ENCODE results near the gene EXT2. TPM values are rescaled to one million over a fixed set of nuclear protein-coding genes. Genes with fewer than 3 reads are reported as not detected.

The EXT2 gene
- total and polyA plus RNA-seq, 5 donors = 21.1 to 41.5 (median 34.0) TPM

DNA sequence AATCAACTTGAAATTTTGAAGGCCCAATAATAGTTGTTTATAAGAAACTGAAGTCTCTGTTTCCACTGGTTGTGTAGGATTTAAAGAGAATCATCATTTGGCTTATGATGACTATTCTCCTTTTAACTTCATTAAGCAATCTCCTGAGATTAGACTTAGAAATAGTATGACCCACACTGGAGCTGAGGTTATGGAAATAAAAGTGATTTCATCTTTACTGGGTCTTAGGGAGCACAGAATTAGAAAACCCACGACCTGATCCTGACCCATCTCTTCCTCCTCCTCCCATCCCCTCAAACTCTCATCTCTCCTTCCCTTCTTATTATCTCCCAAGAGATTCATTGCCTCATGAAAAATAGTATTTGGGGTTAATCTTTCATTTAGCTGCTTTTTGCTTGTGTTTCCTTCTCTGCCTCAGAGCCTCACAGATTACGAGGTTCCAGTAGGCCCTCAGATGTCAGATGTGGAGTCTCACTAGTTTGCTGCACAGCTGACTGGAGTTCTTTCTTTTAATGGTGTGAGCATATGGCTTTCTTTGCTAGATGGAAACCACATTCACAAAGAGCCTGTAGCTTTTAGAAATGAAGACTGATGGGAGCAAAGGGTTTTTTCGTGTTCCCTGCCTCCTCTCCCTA, 129.5 kb downstream of the EXT2 start:
- Histone ChIP-seq H3K9me3 (ENCODE audit: control insufficient read depth, low read length) (no peaks in the 10 kb centered on the region), H3K4me3 (ENCODE audit: low read length) (no peak overlapping the region), H3K27ac (ENCODE audit: low read length) (no peak overlapping the region), H3K27me3 (ENCODE audit: control insufficient read depth, insufficient read depth) (no peaks in the 10 kb centered on the region), H3K4me1 (ENCODE audit: control insufficient read depth, insufficient read depth, low read length) (peaks cover 2% of the 10 kb centered on the region)
- DNase-seq = no peak
- 81% methylated on average over 3 of the region's 3 CpGs for WGBS
- no peak for ATAC-seq
- intact Hi-C loops (cut with DNase I) = no loop called here

DNA sequence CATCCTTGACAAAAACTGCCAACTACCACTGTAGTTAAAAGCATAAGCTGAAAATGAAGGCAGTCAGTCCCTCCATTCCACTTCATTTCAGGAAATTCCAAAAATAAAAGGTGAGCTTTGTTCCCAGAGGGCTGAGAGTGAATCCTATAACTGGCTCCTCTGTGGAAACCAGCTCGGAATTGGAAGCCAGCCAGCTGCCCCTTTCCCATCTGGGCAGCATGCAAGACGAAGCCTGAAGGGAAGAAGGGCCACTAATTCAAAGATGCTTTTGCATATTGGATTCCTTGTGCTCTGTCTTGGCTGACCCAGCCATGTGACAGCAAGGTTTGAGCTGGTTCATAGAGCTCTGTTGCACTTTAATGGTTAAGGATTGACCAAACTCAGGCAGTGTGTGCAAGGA, 131.0 kb downstream of the EXT2 start:
- intact Hi-C loops (cut with DNase I) = no loop called here
- DNase-seq (peak in 1 of 3 donors; percentile 53), ATAC-seq (no peak)
- H3K27me3 ChIP-seq (ENCODE audit: control insufficient read depth, insufficient read depth) = no peaks in the 10 kb centered on the region
- H3K4me3 ChIP-seq (ENCODE audit: low read length) = no peak overlapping the region
- no peak overlapping the region for H3K27ac ChIP-seq (ENCODE audit: low read length)
- peaks cover 2% of the 10 kb centered on the region for H3K4me1 ChIP-seq (ENCODE audit: control insufficient read depth, insufficient read depth, low read length)
- no peaks in the 10 kb centered on the region for H3K9me3 ChIP-seq (ENCODE audit: control insufficient read depth, low read length)
- WGBS = 68% methylated on average over 2 of the region's 2 CpGs

DNA sequence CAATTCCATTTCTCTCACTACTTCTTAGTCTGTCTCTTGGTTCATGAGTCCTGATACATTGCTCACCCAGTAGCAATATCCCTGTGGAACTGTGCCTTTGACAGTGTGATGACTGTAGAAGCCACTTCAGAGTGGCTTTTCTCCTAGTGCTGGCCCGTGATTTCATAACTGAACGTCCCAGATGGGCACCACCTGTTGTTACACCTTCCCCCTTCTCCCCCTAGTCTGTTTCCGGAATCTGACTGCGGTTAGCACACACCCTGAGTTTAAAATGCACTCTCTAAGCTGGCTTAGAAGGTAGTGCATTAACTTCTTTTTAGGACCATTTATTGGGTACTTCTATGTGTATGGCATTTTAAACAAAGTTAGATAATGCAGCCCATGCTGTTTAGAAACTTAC, 131.5 kb downstream of the EXT2 start:
- ATAC-seq = no peak
- intact Hi-C loops (cut with DNase I) = no loop called here
- Histone ChIP-seq H3K9me3 (ENCODE audit: control insufficient read depth, low read length) (no peaks in the 10 kb centered on the region), H3K4me1 (ENCODE audit: control insufficient read depth, insufficient read depth, low read length) (no peaks in the 10 kb centered on the region), H3K4me3 (ENCODE audit: low read length) (no peak overlapping the region), H3K27me3 (ENCODE audit: control insufficient read depth, insufficient read depth) (no peaks in the 10 kb centered on the region), H3K27ac (ENCODE audit: low read length) (no peak overlapping the region)
- no peak for DNase-seq
- WGBS = 64% methylated on average over 4 of the region's 4 CpGs

DNA sequence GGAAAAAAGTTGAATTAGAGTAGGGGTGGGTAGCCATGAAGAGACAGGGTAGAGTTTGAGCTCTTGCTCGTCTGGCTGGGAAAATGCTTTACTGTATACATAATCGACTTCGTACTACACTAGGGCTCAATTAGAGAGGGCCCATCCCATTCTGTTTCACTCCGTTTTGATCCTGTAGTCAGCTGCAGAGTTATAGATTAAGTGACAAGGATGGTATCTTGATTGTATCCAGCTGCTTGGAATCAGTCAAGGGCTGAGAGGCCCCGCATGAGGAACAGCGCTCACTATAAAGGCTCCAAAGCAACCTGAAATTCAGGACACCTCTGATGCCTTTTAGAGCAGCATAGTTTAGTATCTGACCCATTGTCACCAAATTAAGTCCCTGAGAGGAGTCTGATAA, 132.9 kb downstream of the EXT2 start:
- Histone ChIP-seq H3K27me3 (ENCODE audit: control insufficient read depth, insufficient read depth) (no peaks in the 10 kb centered on the region), H3K4me3 (ENCODE audit: low read length) (no peak overlapping the region), H3K9me3 (ENCODE audit: control insufficient read depth, low read length) (no peaks in the 10 kb centered on the region), H3K4me1 (ENCODE audit: control insufficient read depth, insufficient read depth, low read length) (no peaks in the 10 kb centered on the region), H3K27ac (ENCODE audit: low read length) (no peak overlapping the region)
- DNase-seq (no peak), ATAC-seq (no peak)
- intact Hi-C loops (cut with DNase I) = no loop called here
- WGBS = 84% methylated on average over 6 of the region's 6 CpGs

DNA sequence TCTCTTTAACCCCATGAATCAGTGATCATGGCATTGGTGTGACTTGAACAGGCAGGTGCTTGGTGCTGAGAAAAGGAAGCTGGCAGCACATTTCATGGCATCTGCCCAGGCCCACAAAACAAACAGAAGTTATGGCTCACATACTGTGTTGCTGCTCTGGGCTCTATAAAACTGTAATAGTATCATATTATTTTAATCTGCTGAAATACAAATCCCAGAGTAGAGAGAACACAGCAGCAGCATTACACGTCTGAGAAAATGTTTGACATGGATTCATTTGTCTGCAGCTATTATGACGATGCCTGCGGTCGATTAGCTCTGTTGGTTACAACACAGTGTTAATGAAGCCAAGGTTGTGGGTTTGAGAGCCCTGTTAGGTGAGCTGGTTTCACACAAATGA, 133.6 kb downstream of the EXT2 start:
- H3K9me3 ChIP-seq (ENCODE audit: control insufficient read depth, low read length) = no peaks in the 10 kb centered on the region
- H3K27me3 ChIP-seq (ENCODE audit: control insufficient read depth, insufficient read depth) = no peaks in the 10 kb centered on the region
- no peak overlapping the region for H3K4me3 ChIP-seq (ENCODE audit: low read length)
- intact Hi-C loops (cut with DNase I) = no loop called here
- DNase-seq = no peak
- 94% methylated on average over 4 of the region's 4 CpGs for WGBS
- ATAC-seq = no peak
- no peaks in the 10 kb centered on the region for H3K4me1 ChIP-seq (ENCODE audit: control insufficient read depth, insufficient read depth, low read length)
- no peak overlapping the region for H3K27ac ChIP-seq (ENCODE audit: low read length)

DNA sequence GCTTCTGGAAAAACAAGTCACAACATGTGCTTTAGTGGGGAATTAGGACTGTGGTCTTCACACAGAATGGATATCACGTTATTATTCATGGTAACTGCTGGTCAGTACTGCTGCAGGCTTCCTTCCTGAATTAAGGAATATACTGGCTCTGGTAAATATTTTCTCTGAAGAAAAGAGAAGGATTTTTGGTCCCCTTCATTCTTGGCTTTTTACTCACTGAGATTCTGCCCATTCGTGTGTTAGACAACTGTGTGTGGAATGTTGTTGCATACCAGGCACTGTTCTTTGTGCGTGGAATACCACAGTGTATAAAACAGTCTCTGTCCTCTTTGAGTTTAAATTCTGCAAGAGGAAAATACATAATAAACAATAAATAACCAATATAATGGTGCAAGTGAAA, 134.1 kb downstream of the EXT2 start:
- 90% methylated on average over 3 of the region's 3 CpGs for WGBS
- Histone ChIP-seq H3K9me3 (ENCODE audit: control insufficient read depth, low read length) (no peaks in the 10 kb centered on the region), H3K4me1 (ENCODE audit: control insufficient read depth, insufficient read depth, low read length) (no peaks in the 10 kb centered on the region), H3K27ac (ENCODE audit: low read length) (no peak overlapping the region), H3K27me3 (ENCODE audit: control insufficient read depth, insufficient read depth) (no peaks in the 10 kb centered on the region), H3K4me3 (ENCODE audit: low read length) (no peak overlapping the region)
- intact Hi-C loops (cut with DNase I) = no loop called here
- ATAC-seq = no peak
- no peak for DNase-seq

DNA sequence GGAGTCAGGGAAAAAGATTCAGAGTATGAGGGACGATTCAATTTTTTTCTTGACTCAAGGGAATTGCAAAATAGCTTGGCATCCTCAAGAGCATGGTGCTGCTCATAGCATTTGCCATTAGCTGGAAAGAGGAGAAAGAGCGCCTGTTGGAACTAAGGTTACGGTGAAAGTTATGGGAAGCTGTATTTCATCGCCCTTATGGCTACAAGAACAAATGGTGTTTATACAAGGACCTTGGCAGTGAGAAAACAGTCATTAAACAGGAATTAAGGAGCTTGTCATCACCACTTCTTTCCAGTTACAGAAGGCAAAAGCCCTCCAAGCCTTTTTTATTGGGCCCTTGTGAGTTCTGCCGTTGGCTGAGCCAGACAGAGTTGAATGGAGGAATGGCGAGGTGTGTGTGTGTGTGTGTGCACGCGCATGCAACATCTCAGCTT, 140.3 kb downstream of the EXT2 start:
- 75% methylated on average over 8 of the region's 8 CpGs for WGBS
- intact Hi-C loops (cut with DNase I) = no loop called here
- DNase-seq = no peak

DNA sequence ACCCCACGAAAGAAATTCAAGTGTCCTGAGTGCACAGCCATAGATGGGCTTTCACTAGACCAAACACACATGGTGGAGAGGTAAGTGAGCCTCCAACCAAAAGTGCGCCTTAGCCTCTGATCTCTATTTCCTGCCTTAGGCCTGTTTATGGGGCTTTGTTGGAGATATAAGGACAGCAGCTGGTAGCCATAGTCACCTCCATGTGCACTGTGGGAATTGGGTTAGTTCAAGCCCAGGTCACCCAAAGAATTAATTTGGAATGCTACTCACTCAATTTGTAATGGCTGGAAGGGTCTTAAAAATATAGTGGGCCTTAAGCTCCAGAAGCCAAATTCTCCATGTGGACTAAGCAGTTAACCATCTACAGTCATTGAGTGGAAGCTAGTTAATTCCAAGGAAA, 140.8 kb downstream of the EXT2 start:
- intact Hi-C loops (cut with DNase I) = no loop called here
- H3K4me3 ChIP-seq (ENCODE audit: low read length) = no peak overlapping the region
- no peak overlapping the region for H3K27ac ChIP-seq (ENCODE audit: low read length)
- DNase-seq (no peak), ATAC-seq (no peak)
- WGBS = 98% methylated on average over 2 of the region's 2 CpGs
- H3K9me3 ChIP-seq (ENCODE audit: control insufficient read depth, low read length) = no peaks in the 10 kb centered on the region
- no peaks in the 10 kb centered on the region for H3K4me1 ChIP-seq (ENCODE audit: control insufficient read depth, insufficient read depth, low read length)
- H3K27me3 ChIP-seq (ENCODE audit: control insufficient read depth, insufficient read depth) = no peaks in the 10 kb centered on the region

More for the DNA sequence above, 140.3 kb downstream of the EXT2 start:
- peak; percentile 75 to 86 for ATAC-seq
- Histone ChIP-seq H3K4me1 (ENCODE audit: control insufficient read depth, insufficient read depth, low read length) (no peaks in the 10 kb centered on the region), H3K9me3 (ENCODE audit: control insufficient read depth, low read length) (no peaks in the 10 kb centered on the region), H3K27ac (ENCODE audit: low read length) (no peak overlapping the region), H3K27me3 (ENCODE audit: control insufficient read depth, insufficient read depth) (no peaks in the 10 kb centered on the region), H3K4me3 (ENCODE audit: low read length) (no peak overlapping the region)

DNA sequence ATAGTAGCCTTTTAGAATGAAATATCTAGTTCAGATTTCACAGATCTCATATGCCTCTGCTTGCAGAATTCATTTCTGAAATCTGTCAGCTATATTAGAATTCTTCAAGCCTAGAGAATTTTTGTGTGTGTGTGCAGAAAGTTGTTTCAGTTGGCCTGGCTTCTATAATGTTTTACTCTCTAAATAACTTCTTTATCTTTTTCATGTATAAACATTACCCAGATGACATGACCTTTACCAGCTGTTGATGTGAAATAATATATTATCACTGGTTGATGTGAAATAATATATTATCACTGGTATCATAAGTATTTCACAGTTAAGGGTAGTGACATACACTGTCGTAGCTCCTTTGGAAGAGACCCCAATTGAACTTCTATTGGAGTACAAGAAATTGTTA, 141.7 kb downstream of the EXT2 start:
- peaks cover 7% of the 10 kb centered on the region for H3K4me1 ChIP-seq (ENCODE audit: control insufficient read depth, insufficient read depth, low read length)
- H3K27me3 ChIP-seq (ENCODE audit: control insufficient read depth, insufficient read depth) = no peaks in the 10 kb centered on the region
- ATAC-seq = no peak
- no peaks in the 10 kb centered on the region for H3K9me3 ChIP-seq (ENCODE audit: control insufficient read depth, low read length)
- no peak overlapping the region for H3K4me3 ChIP-seq (ENCODE audit: low read length)
- no peak for DNase-seq
- intact Hi-C loops (cut with DNase I) = no loop called here
- 57% methylated on average over 1 of the region's 1 CpG for WGBS
- H3K27ac ChIP-seq (ENCODE audit: low read length) = no peak overlapping the region

DNA sequence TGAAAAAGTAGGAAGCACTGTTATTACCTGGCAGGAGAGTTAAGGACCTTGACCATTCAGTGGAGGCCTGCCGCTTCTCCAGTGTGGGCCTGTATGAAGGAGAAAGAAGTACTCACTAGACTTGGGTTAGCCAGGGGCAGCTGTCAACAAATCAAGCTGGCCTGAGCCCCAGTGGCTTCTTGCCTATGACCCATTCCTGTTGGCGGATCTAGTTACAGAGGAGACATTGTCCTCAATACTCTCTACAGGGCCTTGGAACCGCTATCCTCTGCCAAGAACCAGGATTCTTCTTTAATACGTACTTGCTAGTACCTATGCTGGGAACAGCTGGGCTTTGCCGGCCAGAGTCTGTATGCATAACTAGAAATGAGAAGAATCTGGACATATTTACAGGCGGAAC, 146.4 kb downstream of the EXT2 start:
- ATAC-seq (peak; percentile 83 to 88), DNase-seq (peak; percentile 71 to 88 (median 84))
- 58% methylated on average over 6 of the region's 6 CpGs for WGBS
- no peaks in the 10 kb centered on the region for H3K27me3 ChIP-seq (ENCODE audit: control insufficient read depth, insufficient read depth)
- intact Hi-C loops (cut with DNase I) = no loop called here
- peak overlapping the region; percentile 39 for H3K27ac ChIP-seq (ENCODE audit: low read length)
- no peak overlapping the region for H3K4me3 ChIP-seq (ENCODE audit: low read length)
- peaks cover 19% of the 10 kb centered on the region for H3K4me1 ChIP-seq (ENCODE audit: control insufficient read depth, insufficient read depth, low read length)
- no peaks in the 10 kb centered on the region for H3K9me3 ChIP-seq (ENCODE audit: control insufficient read depth, low read length)

DNA sequence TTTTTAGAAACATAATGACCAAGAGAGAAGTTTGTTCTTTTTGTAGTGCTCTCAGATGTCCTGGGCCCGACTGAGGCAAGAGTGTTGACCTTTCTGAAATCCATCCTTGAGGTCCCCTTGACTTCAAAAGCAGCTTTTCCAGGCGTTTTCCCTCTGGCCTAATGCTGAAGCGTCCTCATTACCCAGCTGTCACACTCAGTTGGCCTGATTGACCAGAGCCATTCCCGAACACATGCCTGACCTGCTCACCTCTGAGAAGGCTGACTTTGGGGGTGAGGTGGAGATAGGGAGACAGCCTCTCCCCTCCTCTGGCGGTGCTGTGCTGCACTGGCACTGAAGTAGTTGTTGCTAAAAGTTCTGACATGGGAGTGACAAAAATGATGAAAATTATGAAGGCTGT, 147.6 kb downstream of the EXT2 start:
- H3K27ac ChIP-seq (ENCODE audit: low read length) = no peak overlapping the region
- peaks cover 22% of the 10 kb centered on the region for H3K4me1 ChIP-seq (ENCODE audit: control insufficient read depth, insufficient read depth, low read length)
- DNase-seq (no peak), ATAC-seq (peak; percentile 24 to 49)
- H3K9me3 ChIP-seq (ENCODE audit: control insufficient read depth, low read length) = no peaks in the 10 kb centered on the region
- WGBS = 57% methylated on average over 5 of the region's 5 CpGs
- no peaks in the 10 kb centered on the region for H3K27me3 ChIP-seq (ENCODE audit: control insufficient read depth, insufficient read depth)
- H3K4me3 ChIP-seq (ENCODE audit: low read length) = no peak overlapping the region
- intact Hi-C loops (cut with DNase I) = no loop called here
